ENCODE results near the gene TP53TG5. TPM values are rescaled to one million over a fixed set of nuclear protein-coding genes. Genes with fewer than 3 reads are reported as not detected.

TP53TG5 gene
- total RNA-seq: under 1 TPM; 0.40 to 0.80 TPM

- CTCF ChIA-PET: interaction anchor here (1.1 to 1.4 kb wide), 2 partner anchors 8 to 59 kb away, joined by 3 to 5 read pairs; no protein-coding TSS in a partner anchor
- no peak for ATAC-seq
- no peak within 1 kb of the TSS for H3K27ac Mint-ChIP-seq
- H3K4me3 Mint-ChIP-seq: no peak within 1 kb of the TSS
- intact Hi-C loops (cut with DNase I, micrococcal nuclease): no loop called here
- H3K36me3 Mint-ChIP-seq (ENCODE audit: low read depth): peaks cover 7% of the 10 kb centered on the region
- no peaks in the 10 kb centered on the region for H3K27me3 Mint-ChIP-seq
- no peaks in the 10 kb centered on the region for H3K9me3 Mint-ChIP-seq (ENCODE audit: low read depth)
- POLR2A ChIA-PET: no interaction called here
- H3K4me1 Mint-ChIP-seq: peaks cover 12% of the 10 kb centered on the region
- DNase-seq: no peak
Observed at GRCh38 chr20:45378191-45378590, at the start of gene TP53TG5. Gene TP53TG5 (minus strand): TSS chr20:45378325. CDS start chr20:45378236, 89 bp downstream.

GRCh38 chr20:45427236-45428149 is 49.4 kb upstream of the TP53TG5 start:
- CTCF ChIA-PET: interaction anchor here (0.7 to 2.5 kb wide), 5 partner anchors 10 to 136 kb away, joined by 3 to 13 read pairs (median 4); partner anchors contain the start of gene SYS1
- peaks cover 5% of the 10 kb centered on the region for H3K4me1 Mint-ChIP-seq
- intact Hi-C loops (cut with DNase I, micrococcal nuclease): no loop called here
- no peaks in the 10 kb centered on the region for H3K9me3 Mint-ChIP-seq (ENCODE audit: low read depth)
- H3K36me3 Mint-ChIP-seq (ENCODE audit: low read depth): peaks cover 27% of the 10 kb centered on the region
- H3K27me3 Mint-ChIP-seq: no peaks in the 10 kb centered on the region
- POLR2A ChIA-PET: interaction anchor here (0.6 kb wide), 1 partner anchor 411 kb away, joined by 3 read pairs; no protein-coding TSS in a partner anchor
- H3K27ac Mint-ChIP-seq: no peak overlapping the region
- no peak for ATAC-seq
- DNase-seq: no peak
- no peak overlapping the region for H3K4me3 Mint-ChIP-seq

- no peaks in the 10 kb centered on the region for H3K27me3 Mint-ChIP-seq
- H3K4me1 Mint-ChIP-seq: no peaks in the 10 kb centered on the region
- peaks cover 32% of the 10 kb centered on the region for H3K36me3 Mint-ChIP-seq (ENCODE audit: low read depth)
- ChIA-PET CTCF (interaction anchor here (1.4 to 2.5 kb wide), 2 partner anchors 11 to 53 kb away, joined by 3 to 13 read pairs; no protein-coding TSS in a partner anchor), POLR2A (interaction anchor here (0.6 kb wide), 1 partner anchor 412 kb away, joined by 3 read pairs; no protein-coding TSS in a partner anchor)
- no peaks in the 10 kb centered on the region for H3K9me3 Mint-ChIP-seq (ENCODE audit: low read depth)
- ATAC-seq: no peak
- no peak overlapping the region for H3K27ac Mint-ChIP-seq
- no peak for DNase-seq
- no peak overlapping the region for H3K4me3 Mint-ChIP-seq
- intact Hi-C loops (cut with DNase I, micrococcal nuclease): no loop called here
Observed at GRCh38 chr20:45426320-45427016, 48.3 kb upstream of the TP53TG5 start.

GRCh38 chr20:45425561-45425960 is 47.4 kb upstream of the TP53TG5 start:
- ATAC-seq: no peak
- no peak for DNase-seq
- no peaks in the 10 kb centered on the region for H3K9me3 Mint-ChIP-seq (ENCODE audit: low read depth)
- no peak overlapping the region for H3K4me3 Mint-ChIP-seq
- ChIA-PET CTCF (interaction anchor here (1.4 kb wide), 1 partner anchor 52 kb away, joined by 3 read pairs; no protein-coding TSS in a partner anchor), POLR2A (no interaction called here)
- intact Hi-C loops (cut with DNase I, micrococcal nuclease): no loop called here
- H3K27ac Mint-ChIP-seq: no peak overlapping the region
- H3K4me1 Mint-ChIP-seq: no peaks in the 10 kb centered on the region
- H3K36me3 Mint-ChIP-seq (ENCODE audit: low read depth): peaks cover 36% of the 10 kb centered on the region
- H3K27me3 Mint-ChIP-seq: no peaks in the 10 kb centered on the region

- Mint-ChIP-seq H3K4me1 (peaks cover 8% of the 10 kb centered on the region), H3K9me3 (ENCODE audit: low read depth) (no peaks in the 10 kb centered on the region), H3K27ac (no peak overlapping the region), H3K27me3 (no peaks in the 10 kb centered on the region), H3K36me3 (ENCODE audit: low read depth) (peaks cover 51% of the 10 kb centered on the region), H3K4me3 (no peak overlapping the region)
- POLR2A ChIA-PET: no interaction called here
- intact Hi-C loops (cut with DNase I, micrococcal nuclease): no loop called here
- ATAC-seq (no peak), DNase-seq (no peak)
- CTCF ChIA-PET: interaction anchor here (0.8 kb wide), 1 partner anchor 58 kb away, joined by 3 read pairs; no protein-coding TSS in a partner anchor
Observed at GRCh38 chr20:45423700-45424099, 45.6 kb upstream of the TP53TG5 start.

GRCh38 chr20:45420125-45420524 is 42.0 kb upstream of the TP53TG5 start:
- H3K4me1 Mint-ChIP-seq: peaks cover 32% of the 10 kb centered on the region

GRCh38 chr20:45419188-45420091 is 41.3 kb upstream of the TP53TG5 start:
- H3K4me3 Mint-ChIP-seq: no peak overlapping the region
- H3K9me3 Mint-ChIP-seq (ENCODE audit: low read depth): no peaks in the 10 kb centered on the region
- CTCF ChIA-PET: interaction anchor here (0.6 to 7.3 kb wide), 5 partner anchors 13 to 47 kb away, joined by 3 to 43 read pairs (median 3); no protein-coding TSS in a partner anchor
- peak; percentile 37 for DNase-seq
- POLR2A ChIA-PET: interaction anchor here (1.0 kb wide), 2 partner anchors 46 to 56 kb away, joined by 3 read pairs; partner anchors contain the start of gene SYS1
- peak; percentile 54 for ATAC-seq
- intact Hi-C loops (cut with DNase I, micrococcal nuclease): loop anchor here in 1 of 2 experiments (5.0 kb wide), 4 partner anchors 452 to 682 kb away; partner anchors contain the start of genes STK4, YWHAB and ZNF335
- peaks cover 46% of the 10 kb centered on the region for H3K36me3 Mint-ChIP-seq (ENCODE audit: low read depth)
- H3K4me1 Mint-ChIP-seq: peaks cover 37% of the 10 kb centered on the region
- H3K27me3 Mint-ChIP-seq: no peaks in the 10 kb centered on the region
- peak overlapping the region; percentile 39 for H3K27ac Mint-ChIP-seq

More at GRCh38 chr20:45420125-45420524, 42.0 kb upstream of the TP53TG5 start:
- peaks cover 50% of the 10 kb centered on the region for H3K36me3 Mint-ChIP-seq (ENCODE audit: low read depth)
- ATAC-seq (no peak), DNase-seq (no peak)
- H3K9me3 Mint-ChIP-seq (ENCODE audit: low read depth): no peaks in the 10 kb centered on the region
- no peak overlapping the region for H3K4me3 Mint-ChIP-seq
- ChIA-PET POLR2A (interaction anchor here (1.0 kb wide), 1 partner anchor 47 kb away, joined by 3 read pairs; no protein-coding TSS in a partner anchor), CTCF (interaction anchor here (0.6 to 7.3 kb wide), 7 partner anchors 12 to 117 kb away, joined by 3 to 43 read pairs (median 3); no protein-coding TSS in a partner anchor)
- no peak overlapping the region for H3K27ac Mint-ChIP-seq
- no peaks in the 10 kb centered on the region for H3K27me3 Mint-ChIP-seq
- intact Hi-C loops (cut with DNase I, micrococcal nuclease): no loop called here

GRCh38 chr20:45416917-45417316 is 38.8 kb upstream of the TP53TG5 start:
- ChIA-PET CTCF (interaction anchor here (1.0 to 7.3 kb wide), 4 partner anchors 20 to 54 kb away, joined by 4 to 43 read pairs (median 14); partner anchors contain the start of gene SYS1), POLR2A (interaction anchor here (1.7 kb wide), 1 partner anchor 54 kb away, joined by 5 read pairs; the partner anchor contains the start of gene SYS1)
- DNase-seq: no peak
- peak overlapping the region; percentile 94 for H3K4me3 Mint-ChIP-seq
- ATAC-seq: no peak
- peaks cover 35% of the 10 kb centered on the region for H3K36me3 Mint-ChIP-seq (ENCODE audit: low read depth)
- no peaks in the 10 kb centered on the region for H3K9me3 Mint-ChIP-seq (ENCODE audit: low read depth)
- H3K27me3 Mint-ChIP-seq: no peaks in the 10 kb centered on the region
- H3K4me1 Mint-ChIP-seq: peaks cover 44% of the 10 kb centered on the region
- H3K27ac Mint-ChIP-seq: peak overlapping the region; percentile 97
- intact Hi-C loops (cut with DNase I, micrococcal nuclease): loop anchor here (1.0 to 5.0 kb wide), 8 partner anchors 11 to 680 kb away; partner anchors contain the start of genes SYS1 (in 2 of the 2), STK4 (in 1 of the 2), YWHAB (in 1 of the 2) and ZNF335 (in 1 of the 2)

GRCh38 chr20:45415822-45416637 is 37.9 kb upstream of the TP53TG5 start, which contains the start of gene PIGT:
Gene PIGT (plus strand): TSS chr20:45416141. CDS start chr20:45416157, 16 bp downstream.
- Mint-ChIP-seq H3K9me3 (ENCODE audit: low read depth) (no peaks in the 10 kb centered on the region), H3K27ac (peak within 1 kb of the TSS; percentile 97), H3K27me3 (no peaks in the 10 kb centered on the region), H3K4me1 (peaks cover 44% of the 10 kb centered on the region), H3K4me3 (peak within 1 kb of the TSS; percentile 94), H3K36me3 (ENCODE audit: low read depth) (peaks cover 32% of the 10 kb centered on the region)
- DNase-seq: peak; percentile 93
- POLR2A ChIA-PET: interaction anchor here (0.5 to 1.7 kb wide), 4 partner anchors 53 to 336 kb away, joined by 3 to 5 read pairs (median 4); partner anchors contain the start of gene SYS1
- intact Hi-C loops (cut with DNase I, micrococcal nuclease): loop anchor here (1.0 to 5.0 kb wide), 8 partner anchors 10 to 679 kb away; partner anchors contain the start of genes SYS1 (in 2 of the 2), STK4 (in 1 of the 2), YWHAB (in 1 of the 2) and ZNF335 (in 1 of the 2)
- ATAC-seq: peak; percentile 93
- CTCF ChIA-PET: interaction anchor here (0.6 to 7.3 kb wide), 11 partner anchors 9 to 320 kb away, joined by 3 to 43 read pairs (median 3); partner anchors contain the start of gene SYS1

Measured in activated CD4-positive, alpha-beta T cell treated with anti-CD3 and anti-CD28 coated beads for 36 hours (primary cell).